Measurements from ENCODE around the gene SYNDIG1L.

Gene SYNDIG1L

GRCh38 chr14:74380845-74381244, 45.2 kb downstream of the SYNDIG1L start:
- Histone ChIP-seq H3K4me1 (ENCODE audit: control insufficient read depth, insufficient read depth, low read length) (no peaks in the 10 kb centered on the region), H3K9ac (ENCODE audit: low read depth, low read length) (no peak overlapping the region), H3K4me3 (ENCODE audit: low read length) (no peak overlapping the region), H3K36me3 (ENCODE audit: insufficient read depth, low read length) (no peaks in the 10 kb centered on the region), H3K27me3 (ENCODE audit: control insufficient read depth, insufficient read depth, low read length) (no peaks in the 10 kb centered on the region), H3K9me3 (replicated peaks; ENCODE audit: low read length) (no peaks in the 10 kb centered on the region), H3K4me2 (ENCODE audit: low read length) (no peak overlapping the region)

- H3K9me3 ChIP-seq (replicated peaks; ENCODE audit: low read length), result no peaks in the 10 kb centered on the region
- no peak overlapping the region for H3K4me2 ChIP-seq (ENCODE audit: low read length)
- no peaks in the 10 kb centered on the region for H3K27me3 ChIP-seq (ENCODE audit: control insufficient read depth, insufficient read depth, low read length)
- no peak overlapping the region for H3K4me3 ChIP-seq (ENCODE audit: low read length)
- no peak overlapping the region for H3K9ac ChIP-seq (ENCODE audit: low read depth, low read length)
- H3K4me1 ChIP-seq (ENCODE audit: control insufficient read depth, insufficient read depth, low read length), result no peaks in the 10 kb centered on the region
- H3K36me3 ChIP-seq (ENCODE audit: insufficient read depth, low read length), result no peaks in the 10 kb centered on the region
These were observed 45.8 kb downstream of the SYNDIG1L start for GRCh38 chr14:74380172-74380571.

GRCh38 chr14:74377976-74378690, 47.9 kb downstream of the SYNDIG1L start:
- H3K9ac ChIP-seq (ENCODE audit: low read depth, low read length), result no peak overlapping the region
- no peak overlapping the region for H3K4me2 ChIP-seq (ENCODE audit: low read length)
- H3K36me3 ChIP-seq (ENCODE audit: insufficient read depth, low read length), result no peaks in the 10 kb centered on the region
- no peaks in the 10 kb centered on the region for H3K9me3 ChIP-seq (replicated peaks; ENCODE audit: low read length)
- no peaks in the 10 kb centered on the region for H3K4me1 ChIP-seq (ENCODE audit: control insufficient read depth, insufficient read depth, low read length)
- H3K4me3 ChIP-seq (ENCODE audit: low read length), result no peak overlapping the region
- H3K27me3 ChIP-seq (ENCODE audit: control insufficient read depth, insufficient read depth, low read length), result peaks cover 9% of the 10 kb centered on the region

- Histone ChIP-seq H3K9me3 (replicated peaks; ENCODE audit: low read length) (no peaks in the 10 kb centered on the region), H3K4me3 (ENCODE audit: low read length) (no peak overlapping the region)
These were observed 57.6 kb downstream of the SYNDIG1L start for GRCh38 chr14:74368441-74368840.

GRCh38 chr14:74368026-74368425, 58.0 kb downstream of the SYNDIG1L start:
- no peak overlapping the region for H3K9ac ChIP-seq (ENCODE audit: low read depth, low read length)
- no peaks in the 10 kb centered on the region for H3K9me3 ChIP-seq (replicated peaks; ENCODE audit: low read length)
- H3K4me1 ChIP-seq (ENCODE audit: control insufficient read depth, insufficient read depth, low read length), result no peaks in the 10 kb centered on the region
- no peaks in the 10 kb centered on the region for H3K36me3 ChIP-seq (ENCODE audit: insufficient read depth, low read length)
- H3K4me3 ChIP-seq (ENCODE audit: low read length), result no peak overlapping the region
- no peak overlapping the region for H3K4me2 ChIP-seq (ENCODE audit: low read length)
- H3K27me3 ChIP-seq (ENCODE audit: control insufficient read depth, insufficient read depth, low read length), result peaks cover 42% of the 10 kb centered on the region

More at GRCh38 chr14:74368441-74368840, 57.6 kb downstream of the SYNDIG1L start:
- Histone ChIP-seq H3K27me3 (ENCODE audit: control insufficient read depth, insufficient read depth, low read length) (peaks cover 41% of the 10 kb centered on the region), H3K36me3 (ENCODE audit: insufficient read depth, low read length) (no peaks in the 10 kb centered on the region), H3K4me2 (ENCODE audit: low read length) (no peak overlapping the region), H3K4me1 (ENCODE audit: control insufficient read depth, insufficient read depth, low read length) (no peaks in the 10 kb centered on the region), H3K9ac (ENCODE audit: low read depth, low read length) (no peak overlapping the region)

- Histone ChIP-seq H3K27me3 (ENCODE audit: control insufficient read depth, insufficient read depth, low read length) (peaks cover 59% of the 10 kb centered on the region), H3K4me2 (ENCODE audit: low read length) (no peak overlapping the region), H3K36me3 (ENCODE audit: insufficient read depth, low read length) (no peaks in the 10 kb centered on the region), H3K4me1 (ENCODE audit: control insufficient read depth, insufficient read depth, low read length) (no peaks in the 10 kb centered on the region), H3K9ac (ENCODE audit: low read depth, low read length) (no peak overlapping the region), H3K9me3 (replicated peaks; ENCODE audit: low read length) (no peaks in the 10 kb centered on the region), H3K4me3 (ENCODE audit: low read length) (no peak overlapping the region)
These were observed 61.6 kb downstream of the SYNDIG1L start for GRCh38 chr14:74364271-74364880.

GRCh38 chr14:74362361-74362915, 63.6 kb downstream of the SYNDIG1L start:
- Histone ChIP-seq H3K9ac (ENCODE audit: low read depth, low read length) (no peak overlapping the region), H3K27me3 (ENCODE audit: control insufficient read depth, insufficient read depth, low read length) (peaks cover 68% of the 10 kb centered on the region), H3K4me1 (ENCODE audit: control insufficient read depth, insufficient read depth, low read length) (no peaks in the 10 kb centered on the region)

GRCh38 chr14:74360163-74360562, 65.8 kb downstream of the SYNDIG1L start:
- Histone ChIP-seq H3K4me2 (ENCODE audit: low read length) (no peak overlapping the region), H3K4me3 (ENCODE audit: low read length) (no peak overlapping the region), H3K4me1 (ENCODE audit: control insufficient read depth, insufficient read depth, low read length) (no peaks in the 10 kb centered on the region), H3K27me3 (ENCODE audit: control insufficient read depth, insufficient read depth, low read length) (peaks cover 79% of the 10 kb centered on the region), H3K9me3 (replicated peaks; ENCODE audit: low read length) (no peaks in the 10 kb centered on the region), H3K9ac (ENCODE audit: low read depth, low read length) (no peak overlapping the region), H3K36me3 (ENCODE audit: insufficient read depth, low read length) (no peaks in the 10 kb centered on the region)

More at GRCh38 chr14:74362361-74362915, 63.6 kb downstream of the SYNDIG1L start:
- Histone ChIP-seq H3K4me2 (ENCODE audit: low read length) (no peak overlapping the region), H3K4me3 (ENCODE audit: low read length) (no peak overlapping the region), H3K36me3 (ENCODE audit: insufficient read depth, low read length) (no peaks in the 10 kb centered on the region), H3K9me3 (replicated peaks; ENCODE audit: low read length) (no peaks in the 10 kb centered on the region)

- Histone ChIP-seq H3K4me3 (ENCODE audit: low read length) (no peak overlapping the region), H3K27me3 (ENCODE audit: control insufficient read depth, insufficient read depth, low read length) (peaks cover 65% of the 10 kb centered on the region), H3K9ac (ENCODE audit: low read depth, low read length) (no peak overlapping the region), H3K4me2 (ENCODE audit: low read length) (no peak overlapping the region), H3K4me1 (ENCODE audit: control insufficient read depth, insufficient read depth, low read length) (no peaks in the 10 kb centered on the region), H3K9me3 (replicated peaks; ENCODE audit: low read length) (no peaks in the 10 kb centered on the region), H3K36me3 (ENCODE audit: insufficient read depth, low read length) (no peaks in the 10 kb centered on the region)
These were observed 67.7 kb downstream of the SYNDIG1L start for GRCh38 chr14:74358176-74358829.

- no peak overlapping the region for H3K9ac ChIP-seq (ENCODE audit: low read depth, low read length)
- H3K4me1 ChIP-seq (ENCODE audit: control insufficient read depth, insufficient read depth, low read length), result no peaks in the 10 kb centered on the region
- H3K36me3 ChIP-seq (ENCODE audit: insufficient read depth, low read length), result no peaks in the 10 kb centered on the region
- H3K4me2 ChIP-seq (ENCODE audit: low read length), result no peak overlapping the region
- H3K9me3 ChIP-seq (replicated peaks; ENCODE audit: low read length), result no peaks in the 10 kb centered on the region
- H3K27me3 ChIP-seq (ENCODE audit: control insufficient read depth, insufficient read depth, low read length), result peaks cover 66% of the 10 kb centered on the region
- no peak overlapping the region for H3K4me3 ChIP-seq (ENCODE audit: low read length)
These were observed 68.4 kb downstream of the SYNDIG1L start for GRCh38 chr14:74357585-74357984.

- Histone ChIP-seq H3K27me3 (ENCODE audit: control insufficient read depth, insufficient read depth, low read length) (peaks cover 70% of the 10 kb centered on the region), H3K4me3 (ENCODE audit: low read length) (no peak overlapping the region), H3K9ac (ENCODE audit: low read depth, low read length) (no peak overlapping the region), H3K4me1 (ENCODE audit: control insufficient read depth, insufficient read depth, low read length) (no peaks in the 10 kb centered on the region), H3K4me2 (ENCODE audit: low read length) (no peak overlapping the region), H3K36me3 (ENCODE audit: insufficient read depth, low read length) (no peaks in the 10 kb centered on the region), H3K9me3 (replicated peaks; ENCODE audit: low read length) (no peaks in the 10 kb centered on the region)
These were observed 69.0 kb downstream of the SYNDIG1L start for GRCh38 chr14:74356892-74357575.

Measured in skeletal muscle satellite cell (primary cell).